Superior temporal gyrus (tissue), 1 donor: ENCODE measurements around the gene WDFY4.

Experiments
- DNase-seq: peaks from one replicate; pipeline ENCODE4 v3.0.0-alpha.2; 2016; ENCODE audit errors: extremely low spot score

The WDFY4 gene

DNA sequence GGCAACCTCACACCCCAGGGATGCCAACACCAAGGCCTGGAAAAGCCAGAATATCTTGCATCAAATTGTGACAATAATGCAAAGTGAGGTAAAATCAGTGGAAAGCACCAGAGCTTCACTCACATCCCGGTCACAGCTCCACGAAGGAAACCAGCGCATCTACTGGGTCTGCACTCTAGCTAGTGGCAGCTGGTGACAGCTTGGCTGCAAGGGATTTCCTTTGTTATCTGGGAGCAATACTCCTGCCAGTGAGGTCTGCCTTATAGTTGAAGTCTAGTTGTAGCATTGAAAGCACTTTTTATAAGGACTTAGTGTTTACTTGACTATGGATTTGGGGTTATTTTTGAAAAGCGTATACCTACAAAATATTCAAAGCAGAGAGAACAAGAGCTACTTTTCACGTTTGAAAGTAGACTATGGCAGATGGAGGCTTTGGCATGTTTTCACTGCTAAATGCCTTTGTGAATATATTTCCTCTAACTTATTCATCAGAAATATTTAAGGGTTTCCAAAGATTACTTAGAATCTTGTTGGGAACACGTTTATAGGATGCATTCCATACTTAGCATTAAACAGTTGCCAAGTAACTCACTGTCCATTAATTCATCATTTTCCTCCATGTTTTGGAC lies 26.1 kb downstream of the WDFY4 start:
- DNase-seq = peak; percentile 19

DNA sequence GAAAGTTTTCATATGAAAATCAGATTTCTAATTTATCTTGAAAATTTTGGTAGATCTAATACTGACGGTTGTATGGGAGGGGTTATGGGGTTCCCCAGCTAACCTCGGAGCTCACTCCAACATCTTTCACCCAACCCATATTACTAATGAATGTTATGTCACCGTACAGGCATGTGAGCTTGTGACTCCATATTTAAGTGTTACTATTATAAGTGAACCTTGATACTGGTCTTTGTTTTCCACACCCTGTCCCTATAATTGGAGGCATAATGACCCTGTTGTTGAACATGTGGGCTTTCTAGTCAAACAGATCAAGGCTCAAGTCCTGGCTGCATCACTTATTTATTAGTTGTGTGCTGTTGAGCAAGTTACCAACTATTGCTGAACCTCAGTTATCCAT lies 27.2 kb downstream of the WDFY4 start:
- no peak for DNase-seq

DNA sequence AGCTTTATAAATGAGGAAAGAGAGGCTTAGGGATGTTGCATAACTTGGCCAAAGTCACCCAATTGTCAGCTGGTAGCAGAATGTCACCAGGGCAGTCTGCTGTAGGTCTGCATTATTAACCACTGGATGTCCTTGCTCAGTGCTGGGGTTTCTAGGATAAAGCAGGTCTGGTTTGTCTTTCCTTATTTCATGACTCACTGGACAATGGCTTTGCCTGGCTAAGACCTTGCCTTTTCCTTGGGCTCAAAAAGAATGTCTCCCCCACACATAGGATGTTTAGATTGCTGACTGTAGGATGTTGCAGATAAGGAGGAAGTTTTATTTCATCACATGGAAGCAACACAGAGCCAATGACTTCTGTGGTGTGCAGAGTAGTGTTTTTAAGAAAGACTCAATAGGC lies 29.4 kb downstream of the WDFY4 start:
- DNase-seq = no peak

DNA sequence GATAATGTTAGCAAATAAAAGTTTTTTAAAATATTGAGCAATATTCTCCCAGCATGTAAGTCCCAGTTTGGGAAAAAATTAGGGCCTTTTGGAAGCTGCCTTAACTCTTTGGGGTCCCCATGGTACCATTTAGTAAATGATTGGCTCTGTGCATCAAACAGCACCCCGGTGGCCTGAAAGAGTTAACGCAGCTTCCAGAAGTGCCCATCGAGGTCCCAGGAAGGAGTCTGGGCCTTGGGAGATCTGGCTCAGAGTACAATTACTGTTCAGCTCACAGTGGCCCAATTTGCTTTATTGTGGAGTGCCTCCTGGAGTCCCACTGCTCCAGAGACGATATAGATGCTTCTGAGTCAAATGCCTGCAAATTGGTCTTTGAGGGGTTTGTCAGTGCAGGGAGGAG lies 31.7 kb downstream of the WDFY4 start:
- no peak for DNase-seq

DNA sequence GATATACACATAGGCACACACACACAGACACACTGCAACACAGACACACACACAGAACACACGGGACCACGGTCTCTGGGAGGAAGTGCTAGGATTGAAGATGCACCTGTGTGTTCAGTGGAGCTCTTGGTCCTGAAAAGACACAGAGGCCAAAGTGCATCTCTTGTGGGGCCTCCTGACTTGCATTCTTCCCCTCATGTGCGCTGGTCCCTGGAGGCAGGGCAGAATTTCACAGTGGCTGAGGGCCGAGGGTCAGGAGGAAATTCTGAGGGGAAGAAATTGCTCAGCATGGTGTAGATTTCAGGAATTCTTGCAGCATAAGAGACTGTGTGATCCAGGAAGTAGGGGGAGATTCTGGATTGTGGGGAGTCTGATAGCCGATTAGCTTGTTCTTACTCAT lies 35.9 kb downstream of the WDFY4 start:
- no peak for DNase-seq

DNA sequence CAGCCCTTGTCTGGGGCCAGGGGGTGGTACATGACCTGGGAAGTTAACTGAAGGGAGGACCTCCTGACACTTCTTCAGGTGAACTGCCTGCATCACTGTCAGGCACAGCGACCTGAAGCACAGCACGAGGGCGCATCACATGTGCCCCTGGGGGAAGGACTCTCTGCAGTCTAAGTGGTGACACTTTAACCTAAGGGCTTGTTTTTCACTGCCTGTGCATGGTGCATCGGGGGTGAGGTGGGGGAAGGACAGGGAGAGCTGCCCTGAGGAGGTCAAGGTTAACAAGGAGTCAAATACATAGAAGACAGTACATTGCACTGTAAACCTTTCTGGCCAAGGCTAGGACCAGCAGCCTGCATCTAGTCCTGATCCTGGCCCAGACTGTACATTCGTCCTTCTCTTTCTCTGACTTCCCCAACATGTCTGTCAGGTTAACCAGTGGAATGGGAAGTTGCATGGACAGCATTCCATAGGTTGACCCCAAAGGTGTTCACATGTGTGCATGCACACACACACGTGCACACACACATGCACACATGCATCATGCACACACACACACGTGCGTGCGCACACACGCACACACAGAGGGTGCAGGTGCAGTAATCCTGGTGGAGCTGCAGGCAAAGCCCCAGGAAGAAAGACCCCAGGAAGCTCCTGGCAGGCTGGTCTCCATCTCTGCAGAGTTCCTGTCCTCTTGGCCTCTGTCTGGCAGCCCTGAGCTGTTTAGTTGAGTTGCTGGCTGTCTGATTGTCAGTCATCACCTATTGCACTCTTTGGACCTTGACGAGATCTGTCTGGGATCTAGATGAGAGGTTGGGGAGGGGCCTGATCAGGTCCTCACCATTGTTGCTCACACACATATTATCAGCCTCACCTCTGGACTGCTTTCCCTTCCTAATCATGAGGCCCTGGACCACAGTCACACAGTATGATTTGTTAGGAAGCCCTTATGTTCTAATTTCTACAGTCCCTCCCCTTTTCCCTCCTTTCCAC lies 37.8 kb downstream of the WDFY4 start:
- no peak for DNase-seq

DNA sequence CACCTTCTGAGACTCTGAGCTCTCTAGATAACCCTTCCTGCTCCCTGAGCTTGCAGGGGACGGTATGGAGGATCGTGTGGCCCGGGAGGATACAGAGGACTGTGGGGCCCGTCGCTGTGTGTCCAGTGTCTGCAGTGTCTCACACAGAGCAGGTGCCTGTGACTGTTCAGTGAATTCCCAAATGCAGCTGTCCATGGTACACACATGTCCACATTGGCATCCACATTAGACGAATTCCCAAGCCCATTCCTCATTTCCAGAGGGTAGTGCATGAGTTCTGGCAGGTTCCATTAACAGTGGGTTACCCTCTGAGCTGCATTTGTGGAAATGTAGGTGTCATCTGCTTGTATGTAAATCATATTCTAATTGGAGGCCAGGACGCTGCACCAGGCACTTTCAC lies 39.5 kb downstream of the WDFY4 start:
- no peak for DNase-seq

DNA sequence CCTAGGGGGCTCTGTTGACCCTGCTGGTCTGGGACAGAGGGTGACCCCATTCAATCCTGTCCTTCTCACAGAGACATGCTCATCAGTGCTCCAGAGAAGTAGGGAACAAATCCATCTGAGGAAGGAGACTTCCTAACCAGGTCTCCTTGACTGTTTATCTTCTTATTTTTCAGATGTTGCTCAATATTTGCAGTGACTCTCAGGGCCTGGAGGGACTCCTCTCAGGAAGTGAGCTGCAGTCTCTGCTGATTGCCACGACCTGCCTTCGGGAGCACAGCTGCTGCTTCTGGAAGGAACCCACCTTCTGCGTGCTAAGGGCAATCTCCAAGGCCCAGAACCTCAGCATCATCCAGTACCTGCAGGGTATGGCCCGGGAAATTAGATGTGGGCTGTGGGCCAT lies 41.0 kb downstream of the WDFY4 start:
- no peak for DNase-seq

DNA sequence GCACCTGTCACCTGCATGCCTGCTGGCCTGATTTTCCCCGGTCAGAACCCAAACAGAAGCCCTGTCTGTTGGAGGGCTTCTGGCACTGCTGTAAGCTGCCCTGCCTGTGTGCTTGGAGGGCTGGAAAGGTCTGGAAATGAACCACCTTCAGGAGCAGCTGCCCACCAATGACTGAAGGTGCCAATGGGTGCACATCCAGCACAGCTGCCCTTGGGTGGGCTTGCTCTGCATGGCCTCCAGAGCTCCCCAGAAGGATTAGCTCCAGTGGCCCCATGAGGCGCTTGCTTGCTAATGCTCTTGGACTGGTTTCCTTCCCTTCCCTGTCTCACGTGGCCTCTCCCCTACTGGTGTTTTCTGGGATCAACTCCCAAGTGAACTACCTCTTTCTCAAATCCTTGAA lies 43.2 kb downstream of the WDFY4 start:
- DNase-seq = no peak

DNA sequence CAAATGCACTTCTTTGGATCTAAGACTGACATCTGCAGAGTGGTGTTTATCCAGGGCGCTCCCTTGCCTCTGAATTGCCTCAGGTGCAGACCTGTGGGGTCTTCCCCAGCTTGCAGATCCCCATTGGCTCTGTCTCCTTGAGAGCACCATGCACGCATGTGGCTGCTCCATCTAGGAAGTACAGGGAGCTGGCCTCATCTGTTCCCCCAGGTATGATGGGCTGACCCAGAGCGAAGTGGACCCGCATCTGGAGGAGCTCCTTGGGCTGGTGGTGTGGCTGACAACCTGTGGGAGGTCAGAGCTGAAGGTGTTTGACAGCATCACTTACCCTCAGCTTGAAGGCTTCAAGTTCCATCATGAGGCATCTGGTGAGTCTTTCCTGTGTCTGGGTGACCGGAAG lies 44.5 kb downstream of the WDFY4 start:
- DNase-seq = no peak

DNA sequence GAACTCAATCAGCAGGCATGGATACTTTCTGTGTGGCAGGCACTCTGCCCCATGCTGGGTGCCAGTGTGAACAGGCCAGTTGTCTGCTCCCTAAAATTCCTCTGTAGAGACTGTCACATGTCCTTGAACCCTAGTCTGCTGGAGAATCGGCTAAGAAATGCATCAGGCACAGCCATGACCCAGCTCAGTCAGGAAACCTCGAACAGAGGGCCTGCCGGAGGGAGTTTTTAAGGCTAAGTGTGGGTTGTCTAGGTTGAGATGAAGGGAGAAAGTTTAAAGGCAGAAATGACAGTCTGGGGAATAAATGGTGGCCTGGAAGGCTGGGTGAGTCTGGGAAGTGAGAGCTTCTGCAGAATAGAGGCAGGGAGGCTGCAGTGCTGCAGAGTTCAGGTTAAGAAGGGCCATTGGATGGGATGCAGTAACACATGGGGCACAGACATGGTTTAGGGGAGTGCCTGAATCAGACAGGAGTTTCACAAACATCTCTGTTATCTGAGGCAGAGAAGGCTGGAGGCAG lies 45.3 kb downstream of the WDFY4 start:
- no peak for DNase-seq

DNA sequence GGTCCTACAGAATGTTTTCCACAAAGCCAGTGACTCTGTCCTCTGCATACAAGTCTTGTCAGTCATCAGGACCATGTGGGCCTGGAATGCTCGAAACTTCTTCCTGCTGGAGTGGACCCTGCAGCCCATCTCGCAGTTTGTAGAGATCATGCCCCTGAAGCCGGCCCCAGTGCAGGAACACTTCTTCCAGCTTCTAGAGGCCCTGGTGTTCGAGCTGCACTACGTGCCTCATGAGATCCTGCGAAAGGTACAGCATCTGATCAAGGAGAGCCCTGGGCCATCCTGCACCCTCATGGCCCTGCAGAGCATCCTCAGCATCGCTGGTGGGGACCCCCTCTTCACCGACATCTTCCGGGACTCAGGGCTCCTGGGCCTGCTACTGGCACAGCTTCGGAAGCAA lies 46.5 kb downstream of the WDFY4 start:
- DNase-seq = no peak

DNA sequence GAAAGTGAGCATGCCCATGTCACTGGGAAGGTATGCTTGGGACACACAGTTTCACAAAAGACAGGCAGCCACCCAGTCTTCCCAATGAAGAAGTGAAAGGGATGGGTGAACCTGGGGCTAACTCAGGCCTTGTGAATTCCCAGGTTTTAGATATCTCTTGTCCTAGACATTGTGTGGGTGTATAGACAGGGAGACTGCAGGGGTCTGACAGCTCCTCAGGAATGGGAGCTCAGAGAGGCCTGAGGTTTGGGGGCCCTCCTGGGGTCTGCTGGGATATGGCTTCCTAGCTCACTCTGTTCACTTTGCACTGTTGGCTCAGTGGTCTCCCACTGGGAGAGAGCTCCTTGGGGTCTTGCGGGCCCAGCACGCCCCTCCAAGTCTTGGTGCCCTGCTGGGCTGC lies 47.0 kb downstream of the WDFY4 start:
- DNase-seq = no peak

DNA sequence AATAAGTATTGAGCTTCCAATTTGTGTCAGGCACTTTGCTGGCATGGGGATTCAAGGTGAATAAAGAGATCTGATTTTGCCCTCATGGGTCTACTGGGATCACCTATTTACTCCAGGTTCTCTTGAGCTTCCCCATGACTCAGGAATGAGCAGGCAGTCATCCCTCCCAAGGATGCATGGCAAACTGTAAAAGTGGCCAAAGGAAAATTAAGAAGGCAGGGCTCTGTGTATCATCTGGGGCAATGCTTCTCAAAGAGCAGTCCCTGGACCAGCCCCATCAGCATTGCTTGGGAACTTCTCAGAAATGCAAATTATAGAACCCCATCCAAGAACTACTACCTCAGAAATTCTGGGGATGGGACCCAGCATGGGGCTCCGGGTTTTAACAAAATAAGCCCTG lies 48.7 kb downstream of the WDFY4 start:
- DNase-seq = no peak

DNA sequence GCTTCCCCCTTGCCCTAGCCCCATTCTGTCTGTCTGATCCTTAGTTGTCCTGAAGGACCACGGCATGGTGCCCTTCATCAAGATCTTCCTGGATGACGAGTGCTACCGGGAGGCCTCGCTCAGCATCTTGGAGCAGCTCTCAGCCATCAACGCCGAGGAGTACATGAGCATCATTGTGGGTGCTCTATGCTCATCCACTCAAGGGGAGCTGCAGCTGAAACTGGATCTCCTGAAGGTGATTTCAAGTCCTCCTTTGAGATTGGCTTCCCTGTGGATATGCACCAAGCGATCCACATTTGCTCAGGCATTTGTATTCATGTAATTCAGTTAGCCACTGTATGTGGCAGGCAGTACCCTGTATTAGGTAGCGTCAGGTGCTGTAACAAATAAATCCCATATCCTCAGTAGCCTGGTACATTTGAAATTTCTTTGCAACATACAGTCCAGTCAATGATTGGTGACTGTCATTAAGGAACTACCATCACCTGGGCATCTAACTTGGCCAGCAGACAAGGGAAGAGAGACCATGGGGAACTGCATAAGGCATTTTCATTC lies 51.2 kb downstream of the WDFY4 start:
- DNase-seq = no peak

DNA sequence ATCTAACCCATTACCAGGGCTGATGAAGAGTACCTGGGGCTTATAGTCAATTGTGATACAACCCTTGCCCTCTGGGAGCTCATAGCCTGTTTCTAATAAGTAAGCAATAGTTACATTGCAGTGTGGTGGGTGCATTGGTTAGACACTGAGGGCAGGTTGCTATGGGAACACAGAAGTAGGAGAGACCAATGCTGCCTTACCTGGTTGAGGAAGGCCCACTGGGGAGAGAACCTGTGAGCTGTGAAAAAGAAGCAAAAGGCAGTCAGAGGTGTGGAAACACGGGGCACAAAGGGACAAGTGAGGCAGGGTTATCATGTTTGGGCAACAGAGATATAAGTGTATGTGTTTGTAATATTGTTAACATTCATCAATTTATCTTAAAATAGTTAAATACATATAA lies 51.9 kb downstream of the WDFY4 start:
- DNase-seq = no peak

DNA sequence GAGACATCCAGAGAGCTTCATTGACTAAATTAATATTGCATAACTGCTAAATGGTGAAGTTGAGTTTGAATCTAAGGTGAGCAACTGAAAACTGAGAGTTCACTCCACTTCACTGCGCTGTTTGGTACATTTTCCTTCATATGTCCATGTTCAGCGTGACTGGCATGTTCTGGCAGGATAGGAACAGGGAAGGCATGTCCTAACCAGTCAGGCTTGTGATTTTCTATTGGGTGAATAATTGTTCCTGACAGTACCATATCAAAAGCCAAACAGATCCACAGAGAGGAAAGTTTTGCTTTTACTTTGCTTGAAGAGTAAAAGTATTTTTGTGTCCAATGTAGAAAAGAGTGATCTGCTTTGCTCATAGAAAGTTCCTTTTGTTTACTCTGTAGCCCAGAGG lies 53.2 kb downstream of the WDFY4 start:
- no peak for DNase-seq

DNA sequence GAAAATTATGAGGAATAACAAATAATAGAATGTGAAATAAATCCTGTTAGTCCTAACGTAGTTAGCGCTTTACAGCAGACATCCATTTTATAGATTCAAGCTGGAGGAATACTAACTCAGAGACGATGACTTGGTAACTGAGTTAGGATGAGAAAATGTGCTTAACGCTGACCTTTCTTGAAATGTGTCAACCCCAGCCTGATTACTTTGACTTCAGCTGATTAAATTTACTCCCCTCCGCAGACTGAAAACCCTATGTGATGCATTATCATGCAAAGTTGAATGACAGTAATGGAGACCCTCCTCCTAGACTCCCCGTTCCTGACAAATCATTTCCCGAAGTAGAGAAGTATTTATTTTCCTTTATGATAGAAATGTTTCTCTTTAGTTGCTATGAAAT lies 54.5 kb downstream of the WDFY4 start:
- DNase-seq = no peak

DNA sequence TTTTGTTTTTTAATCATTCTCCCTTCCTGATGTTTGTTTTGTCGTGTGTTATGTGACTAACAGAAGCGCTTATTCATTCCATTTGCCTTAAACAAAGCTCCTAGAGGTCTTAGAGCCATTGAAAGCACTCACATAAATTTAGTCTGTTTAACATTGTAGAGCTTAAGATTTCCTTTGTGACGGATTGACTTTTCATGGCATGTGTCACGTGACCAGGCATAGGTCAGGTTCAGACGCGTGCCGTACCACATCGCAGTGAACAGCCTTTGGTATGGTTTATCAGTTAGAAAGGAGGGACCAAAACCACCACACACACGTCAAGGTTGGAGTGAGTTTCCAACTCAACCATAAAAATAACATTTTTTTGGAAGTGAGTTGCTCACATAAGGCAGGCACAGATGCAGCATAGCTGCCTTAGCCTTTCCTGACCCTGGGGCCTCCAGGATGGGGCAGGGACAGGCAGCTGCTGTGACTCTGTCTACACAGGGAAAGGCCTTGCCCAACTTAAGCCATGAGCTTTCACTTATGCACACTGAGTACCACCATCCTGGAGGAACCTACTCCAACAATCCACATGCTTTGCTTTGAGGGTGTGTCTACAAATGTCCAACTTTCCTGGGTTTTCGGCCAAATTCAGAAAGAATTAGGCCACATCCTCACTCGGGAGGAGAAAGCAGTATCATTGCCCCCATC lies 55.5 kb downstream of the WDFY4 start:
- DNase-seq = no peak

DNA sequence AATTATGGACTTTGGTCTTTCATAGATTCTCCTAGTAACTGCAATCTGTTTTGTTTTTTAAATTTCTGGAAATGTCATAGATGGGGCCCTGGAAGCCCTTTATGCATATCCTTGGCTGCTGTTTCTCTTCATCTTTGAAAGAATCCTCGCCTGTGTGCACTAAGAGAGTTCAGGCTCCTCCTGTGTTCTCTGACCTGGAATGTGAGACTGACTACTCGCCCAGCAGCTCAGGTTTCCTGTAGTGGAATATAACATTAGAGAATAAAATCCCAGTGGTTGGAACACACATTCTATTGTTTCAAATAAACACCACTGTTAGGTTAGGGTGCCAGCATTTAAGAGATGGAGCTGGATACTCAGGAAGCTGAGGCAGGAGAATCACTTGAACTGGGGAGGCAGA lies 56.3 kb downstream of the WDFY4 start:
- no peak for DNase-seq

DNA sequence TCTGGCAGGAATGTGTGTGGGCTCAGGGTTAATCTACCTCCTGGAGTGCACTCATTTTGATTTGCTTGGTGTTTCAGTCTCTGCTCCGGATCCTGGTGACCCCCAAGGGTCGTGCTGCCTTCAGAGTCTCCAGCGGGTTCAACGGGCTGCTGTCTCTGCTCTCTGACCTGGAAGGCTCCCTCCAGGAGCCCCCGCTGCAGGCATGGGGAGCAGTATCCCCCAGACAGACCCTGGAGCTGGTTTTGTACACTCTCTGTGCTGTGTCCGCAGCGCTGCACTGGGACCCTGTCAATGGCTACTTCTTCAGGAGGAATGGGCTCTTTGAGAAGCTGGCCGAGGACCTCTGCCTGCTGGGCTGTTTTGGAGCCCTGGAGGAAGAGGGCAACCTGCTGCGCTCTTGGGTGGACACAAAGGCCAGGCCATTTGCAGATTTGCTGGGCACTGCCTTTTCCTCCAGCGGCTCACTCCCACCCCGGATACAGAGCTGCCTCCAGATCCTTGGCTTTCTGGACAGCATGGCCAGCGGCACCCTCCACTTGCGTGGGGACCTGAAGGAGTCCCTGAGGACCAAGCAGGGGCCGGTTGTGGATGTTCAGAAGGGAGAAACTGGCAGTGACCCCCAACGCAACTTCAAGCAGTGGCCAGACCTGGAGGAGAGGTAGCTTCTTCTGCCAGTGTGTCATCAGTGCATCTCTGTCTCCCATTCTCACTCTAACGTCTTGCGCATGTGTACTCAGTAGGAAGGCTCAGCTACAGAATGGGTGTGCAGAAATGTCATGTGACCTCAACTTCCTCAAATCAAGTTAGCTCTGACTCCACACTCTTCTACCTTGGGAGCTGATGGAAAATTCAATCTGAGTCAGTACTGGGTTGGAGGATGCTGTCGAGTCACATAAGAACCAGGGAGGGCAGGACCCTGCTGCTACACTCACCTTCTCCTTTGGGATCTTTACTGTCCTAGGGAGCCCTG lies 58.5 kb downstream of the WDFY4 start:
- no peak for DNase-seq
